Peyer's patch (tissue), 4 donors: ENCODE measurements around the gene EPHA5. TPM values are rescaled to one million over a fixed set of nuclear protein-coding genes. Genes with fewer than 3 reads are reported as not detected.

ENCODE experiments used
- DNase-seq, 3 donors: peaks; one replicate each; pipeline ENCODE4 v3.0.0-alpha.2; 2017 to 2019
- H3K27ac ChIP-seq, 4 donors: fragments of 200-600 bp; sonication (generic); one replicate each; pipeline ENCODE4 v1.5.1; 2016 to 2019
- H3K27me3 ChIP-seq, 2 donors: fragments of 200-600 bp; sonication (generic); one replicate each; pipeline ENCODE4 v1.5.1; 2019
- H3K36me3 ChIP-seq, 3 donors: fragments of 200-600 bp; sonication (generic); one replicate each; pipeline ENCODE4 v1.5.1; 2016 to 2019
- H3K4me1 ChIP-seq, 4 donors: fragments of 200-600 bp; sonication (generic); one replicate each; pipeline ENCODE4 v1.5.1; 2016 to 2019
- H3K4me3 ChIP-seq, 4 donors: fragments of 200-600 bp; sonication (generic); 1 replicate in 3 of 4; 2 replicates in 1 of 4; pipeline ENCODE4 v1.5.1; 2016 to 2019; ENCODE audit warnings: mild to moderate bottlenecking in 1 of 4
- H3K9me3 ChIP-seq, 4 donors: fragments of 200-600 bp; sonication (generic); one replicate each; pipeline ENCODE4 v1.5.1; 2016 to 2019; ENCODE audit warnings: mild to moderate bottlenecking in 1 of 4
- POLR2A ChIP-seq, 2 donors: fragments of 450-650 bp; IDR thresholded peaks; one replicate each; pipeline ENCODE4 v1.5.1; 2017; ENCODE audit warnings: antibody characterized with exemption in 2 of 2, mild to moderate bottlenecking in 2 of 2, moderate library complexity in 2 of 2
- total RNA-seq, 4 donors: library from RNA; depleted of rRNA; stranded (reverse); fragments of >200 nt; gene quantifications; one replicate each; pipeline ENCODE4 v1.1.0, GENCODE V29; 2016
- TF ChIP-seq, protein P1 (sequence below), 6 experiments: fragments of 450-650 bp in 4 of 6; fragments of 200-600 bp in 2 of 6; sonication (generic) in 1 of 6; IDR thresholded peaks; one replicate each; pipeline ENCODE4 v1.5.1; 2017 to 2019; ENCODE audit warnings: antibody characterized with exemption in 6 of 6, mild to moderate bottlenecking in 3 of 6, moderate library complexity in 1 of 6

The EPHA5 gene
- total RNA-seq, 4 donors from 2014 or later = 0.09 TPM; not detected in 3

GRCh38 chr4:65367306-65367705, 303.0 kb downstream of the EPHA5 start:
- H3K4me1 ChIP-seq = no peaks in the 10 kb centered on the region
- TF ChIP-seq, protein P1, sequence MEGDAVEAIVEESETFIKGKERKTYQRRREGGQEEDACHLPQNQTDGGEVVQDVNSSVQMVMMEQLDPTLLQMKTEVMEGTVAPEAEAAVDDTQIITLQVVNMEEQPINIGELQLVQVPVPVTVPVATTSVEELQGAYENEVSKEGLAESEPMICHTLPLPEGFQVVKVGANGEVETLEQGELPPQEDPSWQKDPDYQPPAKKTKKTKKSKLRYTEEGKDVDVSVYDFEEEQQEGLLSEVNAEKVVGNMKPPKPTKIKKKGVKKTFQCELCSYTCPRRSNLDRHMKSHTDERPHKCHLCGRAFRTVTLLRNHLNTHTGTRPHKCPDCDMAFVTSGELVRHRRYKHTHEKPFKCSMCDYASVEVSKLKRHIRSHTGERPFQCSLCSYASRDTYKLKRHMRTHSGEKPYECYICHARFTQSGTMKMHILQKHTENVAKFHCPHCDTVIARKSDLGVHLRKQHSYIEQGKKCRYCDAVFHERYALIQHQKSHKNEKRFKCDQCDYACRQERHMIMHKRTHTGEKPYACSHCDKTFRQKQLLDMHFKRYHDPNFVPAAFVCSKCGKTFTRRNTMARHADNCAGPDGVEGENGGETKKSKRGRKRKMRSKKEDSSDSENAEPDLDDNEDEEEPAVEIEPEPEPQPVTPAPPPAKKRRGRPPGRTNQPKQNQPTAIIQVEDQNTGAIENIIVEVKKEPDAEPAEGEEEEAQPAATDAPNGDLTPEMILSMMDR (IDR thresholded peaks at IDR 0.05) = no peak
- TF ChIP-seq POLR2A (IDR thresholded peaks at IDR 0.05) = no peak
- no peak overlapping the region for H3K27ac ChIP-seq
- H3K9me3 ChIP-seq = no peaks in the 10 kb centered on the region
- H3K36me3 ChIP-seq = no peaks in the 10 kb centered on the region
- no peak for DNase-seq
- no peak overlapping the region for H3K4me3 ChIP-seq
- H3K27me3 ChIP-seq = no peaks in the 10 kb centered on the region

- TF ChIP-seq, protein P1 (IDR thresholded peaks at IDR 0.05) = no peak
- TF ChIP-seq POLR2A (IDR thresholded peaks at IDR 0.05) = no peak
- Histone ChIP-seq H3K27me3 (no peaks in the 10 kb centered on the region), H3K9me3 (no peaks in the 10 kb centered on the region), H3K4me1 (no peaks in the 10 kb centered on the region), H3K36me3 (no peaks in the 10 kb centered on the region), H3K27ac (no peak overlapping the region), H3K4me3 (no peak overlapping the region)
- no peak for DNase-seq
These were observed 311.4 kb downstream of the EPHA5 start for GRCh38 chr4:65358914-65359313.

DNA sequence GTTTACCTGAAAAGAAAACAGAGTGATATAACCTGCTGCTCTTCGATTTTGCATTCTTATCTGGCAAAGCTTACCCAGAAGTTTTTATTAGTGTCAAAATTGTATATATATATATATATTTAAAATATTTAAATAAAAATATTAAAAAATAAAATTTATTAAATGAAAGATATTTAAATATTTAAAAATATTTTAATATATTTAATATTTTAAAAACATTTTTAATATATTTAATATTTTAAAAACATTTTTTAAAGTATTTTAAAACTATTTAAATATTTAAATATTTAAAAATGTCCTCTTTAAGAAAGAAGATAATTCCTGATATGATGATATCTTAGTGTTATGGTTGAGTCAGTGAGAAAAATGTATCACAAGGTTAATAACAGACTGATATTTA, 317.2 kb downstream of the EPHA5 start:
- Histone ChIP-seq H3K4me1 (no peaks in the 10 kb centered on the region), H3K4me3 (no peak overlapping the region), H3K36me3 (no peaks in the 10 kb centered on the region), H3K27ac (no peak overlapping the region), H3K9me3 (no peaks in the 10 kb centered on the region), H3K27me3 (no peaks in the 10 kb centered on the region)
- TF ChIP-seq POLR2A (IDR thresholded peaks at IDR 0.05) = no peak
- TF ChIP-seq, protein P1 (IDR thresholded peaks at IDR 0.05) = no peak
- no peak for DNase-seq

- H3K27ac ChIP-seq = no peak overlapping the region
- no peaks in the 10 kb centered on the region for H3K4me1 ChIP-seq
- H3K27me3 ChIP-seq = no peaks in the 10 kb centered on the region
- H3K4me3 ChIP-seq = no peak overlapping the region
- TF ChIP-seq POLR2A (IDR thresholded peaks at IDR 0.05) = no peak
- TF ChIP-seq, protein P1 (IDR thresholded peaks at IDR 0.05) = no peak
- H3K9me3 ChIP-seq = no peaks in the 10 kb centered on the region
- no peak for DNase-seq
- H3K36me3 ChIP-seq = no peaks in the 10 kb centered on the region
These were observed 325.9 kb downstream of the EPHA5 start for GRCh38 chr4:65344278-65344825.

GRCh38 chr4:65343342-65343741, 326.9 kb downstream of the EPHA5 start:
- Histone ChIP-seq H3K36me3 (no peaks in the 10 kb centered on the region), H3K9me3 (no peaks in the 10 kb centered on the region), H3K4me1 (no peaks in the 10 kb centered on the region), H3K4me3 (no peak overlapping the region), H3K27ac (no peak overlapping the region), H3K27me3 (no peaks in the 10 kb centered on the region)
- TF ChIP-seq, protein P1 (IDR thresholded peaks at IDR 0.05) = no peak
- no peak for TF ChIP-seq POLR2A (IDR thresholded peaks at IDR 0.05)
- no peak for DNase-seq

DNA sequence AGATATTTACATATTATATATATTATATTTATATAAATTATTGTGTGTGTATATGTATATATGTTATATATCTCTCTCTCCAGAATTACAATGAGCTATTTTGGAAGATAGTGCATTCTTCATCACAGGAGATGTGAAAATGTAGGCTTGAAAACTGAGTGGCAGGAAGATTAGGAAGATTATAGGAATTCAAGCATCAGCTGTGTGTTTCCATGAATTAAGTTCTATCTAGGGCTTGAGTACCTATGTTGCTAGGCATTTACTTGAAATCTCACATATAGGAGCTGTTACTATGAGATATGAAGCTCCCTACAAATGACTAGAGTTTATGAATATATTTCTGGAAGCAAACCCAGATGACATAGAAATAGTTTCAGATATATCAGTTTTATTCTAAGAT, 328.7 kb downstream of the EPHA5 start:
- Histone ChIP-seq H3K36me3 (no peaks in the 10 kb centered on the region), H3K27ac (no peak overlapping the region), H3K4me3 (no peak overlapping the region), H3K9me3 (no peaks in the 10 kb centered on the region), H3K27me3 (no peaks in the 10 kb centered on the region), H3K4me1 (no peaks in the 10 kb centered on the region)
- no peak for TF ChIP-seq POLR2A (IDR thresholded peaks at IDR 0.05)
- TF ChIP-seq, protein P1 (IDR thresholded peaks at IDR 0.05) = no peak
- no peak for DNase-seq
